ENCODE results near the gene ABHD13. TPM values are rescaled to one million over a fixed set of nuclear protein-coding genes. Genes with fewer than 3 reads are reported as not detected.

ABHD13 gene
- total and polyA plus RNA-seq, 7 experiments from 2014 or later, result 7.9 to 19.8 (median 11.6) TPM

DNA sequence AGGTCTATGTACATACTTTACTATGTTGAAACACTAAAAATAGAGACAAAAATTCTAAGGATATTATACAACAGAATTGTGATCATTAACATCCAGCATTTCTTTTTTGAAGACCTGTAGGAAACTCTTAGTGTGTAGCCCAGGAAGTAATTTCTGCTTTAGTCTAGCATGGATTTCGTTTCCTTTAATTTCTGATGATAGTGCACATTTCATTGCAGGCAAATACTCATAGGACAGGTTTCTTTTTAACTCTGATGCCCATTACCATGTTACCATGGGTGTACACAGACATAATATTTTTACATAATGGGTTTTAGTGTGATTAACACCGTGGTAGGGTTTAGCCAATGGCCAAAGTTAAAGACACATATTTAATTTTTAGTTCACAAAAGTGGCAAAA, 29.9 kb upstream of the ABHD13 start:
- Mint-ChIP-seq H3K27ac (no peak overlapping the region), H3K27me3 (peaks cover 9 to 19% (median 18%) of the 10 kb centered on the region in 5 donors), H3K4me1 (no peaks in the 10 kb centered on the region), H3K36me3 (no peaks in the 10 kb centered on the region), H3K9me3 (peaks cover 0 to 14% (median 4%) of the 10 kb centered on the region in 11 donors), H3K4me3 (no peak overlapping the region)
- ChIA-PET POLR2A (no interaction called here), CTCF (no interaction called here)
- Histone ChIP-seq H3K36me3 (ENCODE audit: control insufficient read depth in 2 of 3, insufficient read depth in 3 of 3, low read length in 3 of 3) (no peaks in the 10 kb centered on the region), H3K27ac (ENCODE audit: low read depth, low read length) (no peak overlapping the region), H3K9me3 (ENCODE audit: control insufficient read depth in 2 of 3, low read length in 3 of 3) (no peaks in the 10 kb centered on the region), H3K4me1 (ENCODE audit: control insufficient read depth in 2 of 2, insufficient read depth in 2 of 2, low read length in 2 of 2) (no peaks in the 10 kb centered on the region), H3K4me3 (ENCODE audit: low read length) (no peak overlapping the region), H3K27me3 (ENCODE audit: control insufficient read depth in 2 of 2, insufficient read depth in 2 of 2, low read length in 2 of 2) (no peaks in the 10 kb centered on the region)
- intact Hi-C loops (cut with micrococcal nuclease), result no loop called here
- ATAC-seq (no peak), DNase-seq (no peak)

DNA sequence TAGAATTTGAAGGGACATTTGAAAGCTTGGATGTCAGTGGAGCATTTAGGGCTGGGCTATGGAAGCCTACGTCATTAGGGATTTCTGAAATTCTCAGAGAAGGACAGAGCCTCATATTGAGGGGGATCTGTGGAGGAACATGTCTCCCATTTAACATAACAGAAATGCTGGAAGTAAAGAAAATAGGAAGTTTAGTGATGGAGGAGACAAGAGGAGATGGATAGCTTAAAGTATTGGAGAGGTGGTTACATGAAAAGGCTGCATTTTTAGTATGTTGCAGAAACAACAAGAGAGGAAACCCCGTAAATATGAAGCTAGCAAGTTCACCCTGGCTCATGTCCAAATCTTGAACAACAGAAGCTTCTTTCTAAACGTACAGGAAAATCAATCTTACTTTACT, 27.3 kb upstream of the ABHD13 start:
- ChIA-PET POLR2A (no interaction called here), CTCF (interaction anchor here (0.6 kb wide), 1 partner anchor 133 kb away, joined by 3 read pairs; no protein-coding TSS in a partner anchor)
- Mint-ChIP-seq H3K36me3 (peaks cover 0 to 5% (median 0%) of the 10 kb centered on the region in 5 donors), H3K9me3 (peaks cover 0 to 36% (median 10%) of the 10 kb centered on the region in 11 donors), H3K27me3 (peaks cover 3 to 18% (median 14%) of the 10 kb centered on the region in 5 donors), H3K4me1 (no peaks in the 10 kb centered on the region), H3K27ac (no peak overlapping the region), H3K4me3 (no peak overlapping the region)
- intact Hi-C loops (cut with micrococcal nuclease), result no loop called here
- no peaks in the 10 kb centered on the region for H3K4me1 ChIP-seq (ENCODE audit: control insufficient read depth in 2 of 2, insufficient read depth in 2 of 2, low read length in 2 of 2)
- no peak overlapping the region for H3K27ac ChIP-seq (ENCODE audit: low read depth, low read length)
- no peaks in the 10 kb centered on the region for H3K36me3 ChIP-seq (ENCODE audit: control insufficient read depth in 2 of 3, insufficient read depth in 3 of 3, low read length in 3 of 3)
- no peak overlapping the region for H3K4me3 ChIP-seq (ENCODE audit: low read length)
- ATAC-seq (no peak), DNase-seq (no peak)
- peaks cover 0 to 17% (median 0%) of the 10 kb centered on the region in 3 experiments for H3K9me3 ChIP-seq (ENCODE audit: control insufficient read depth in 2 of 3, low read length in 3 of 3)
- no peaks in the 10 kb centered on the region for H3K27me3 ChIP-seq (ENCODE audit: control insufficient read depth in 2 of 2, insufficient read depth in 2 of 2, low read length in 2 of 2)

DNA sequence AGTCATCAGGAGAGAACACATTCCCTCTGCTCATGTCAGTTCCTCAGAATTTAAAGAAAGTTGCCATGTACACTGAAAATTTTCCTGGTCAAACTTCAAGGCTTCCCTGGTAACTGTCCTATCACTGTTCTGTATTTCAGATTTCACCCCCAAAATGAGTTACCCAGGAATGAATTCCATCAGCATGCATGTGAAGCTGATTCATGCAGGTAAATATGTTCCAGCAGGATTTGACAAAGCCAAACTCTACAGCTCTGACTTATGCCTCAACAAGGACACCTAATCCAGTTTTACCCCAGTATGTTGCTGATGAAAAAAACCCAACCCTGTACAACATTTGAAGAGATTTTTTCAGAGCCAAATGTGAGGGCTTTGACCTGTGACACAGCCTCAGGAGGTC, 24.4 kb upstream of the ABHD13 start:
- DNase-seq (no peak), ATAC-seq (no peak)
- Histone ChIP-seq H3K4me1 (ENCODE audit: control insufficient read depth in 2 of 2, insufficient read depth in 2 of 2, low read length in 2 of 2) (no peaks in the 10 kb centered on the region), H3K36me3 (ENCODE audit: control insufficient read depth in 2 of 3, insufficient read depth in 3 of 3, low read length in 3 of 3) (no peaks in the 10 kb centered on the region), H3K27ac (ENCODE audit: low read depth, low read length) (no peak overlapping the region), H3K4me3 (ENCODE audit: low read length) (no peak overlapping the region), H3K9me3 (ENCODE audit: control insufficient read depth in 2 of 3, low read length in 3 of 3) (peaks cover 0 to 19% (median 0%) of the 10 kb centered on the region in 3 experiments), H3K27me3 (ENCODE audit: control insufficient read depth in 2 of 2, insufficient read depth in 2 of 2, low read length in 2 of 2) (no peaks in the 10 kb centered on the region)
- CTCF ChIA-PET, result no interaction called here
- H3K4me3 Mint-ChIP-seq, result no peak overlapping the region
- POLR2A ChIA-PET, result no interaction called here
- H3K4me1 Mint-ChIP-seq, result peaks cover 0 to under 1% (median 0%) of the 10 kb centered on the region in 7 donors
- no peak overlapping the region for H3K27ac Mint-ChIP-seq
- H3K36me3 Mint-ChIP-seq, result peaks cover 0 to 5% (median 0%) of the 10 kb centered on the region in 5 donors
- intact Hi-C loops (cut with micrococcal nuclease), result no loop called here
- H3K27me3 Mint-ChIP-seq, result peaks cover 10 to 31% (median 14%) of the 10 kb centered on the region in 5 donors
- H3K9me3 Mint-ChIP-seq, result peaks cover 0 to 44% (median 12%) of the 10 kb centered on the region in 11 donors

DNA sequence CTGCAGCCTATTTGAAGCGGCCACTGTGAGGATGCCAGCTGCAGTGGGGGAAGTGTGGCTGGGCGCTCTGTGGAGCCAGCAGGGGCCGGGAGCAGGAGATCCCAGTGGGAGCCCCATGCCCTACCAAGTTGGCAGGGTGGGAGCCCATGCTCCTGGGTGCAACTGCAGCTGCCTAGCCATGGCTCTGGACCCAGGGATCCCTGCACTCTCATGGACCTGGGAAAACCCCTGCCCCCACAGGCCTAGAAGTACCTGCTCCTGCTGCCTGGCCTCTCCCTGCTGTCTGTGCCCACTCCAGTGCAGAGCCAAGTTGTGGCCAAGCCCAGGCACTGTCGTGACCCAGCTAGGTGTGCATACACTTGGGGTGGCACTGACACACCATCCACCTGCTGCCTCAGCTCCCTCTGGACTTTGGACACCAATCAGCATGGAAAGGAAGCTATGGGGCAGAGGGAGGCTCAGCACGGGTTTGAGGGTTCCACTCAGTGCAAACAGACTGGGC, 23.7 kb upstream of the ABHD13 start:
- POLR2A ChIA-PET, result no interaction called here

DNA sequence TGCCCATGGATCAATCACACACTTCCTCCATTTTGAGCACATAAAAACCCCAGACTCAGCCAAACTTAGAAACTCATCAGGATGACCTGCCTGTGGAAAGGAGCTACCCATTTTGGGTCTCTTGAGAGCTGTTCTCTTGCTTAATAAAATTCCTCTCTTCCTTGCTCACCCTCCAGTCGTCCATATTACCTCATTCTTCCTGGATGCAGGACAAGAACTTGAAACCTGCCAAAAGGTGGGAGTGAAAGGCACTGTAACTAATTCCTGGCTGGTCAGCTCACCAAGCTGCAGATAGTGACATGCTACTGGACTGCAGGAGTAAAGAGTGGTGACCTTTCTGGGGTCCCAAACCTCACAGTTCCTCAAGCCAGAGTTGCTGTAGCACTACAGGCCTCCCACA, 23.0 kb upstream of the ABHD13 start:
- intact Hi-C loops (cut with micrococcal nuclease), result no loop called here
- H3K27ac ChIP-seq (ENCODE audit: low read depth, low read length), result no peak overlapping the region
- no peaks in the 10 kb centered on the region for H3K4me1 ChIP-seq (ENCODE audit: control insufficient read depth in 2 of 2, insufficient read depth in 2 of 2, low read length in 2 of 2)
- H3K9me3 ChIP-seq (ENCODE audit: control insufficient read depth in 2 of 3, low read length in 3 of 3), result peaks cover 0 to 19% (median 0%) of the 10 kb centered on the region in 3 experiments
- no peak overlapping the region for H3K4me3 ChIP-seq (ENCODE audit: low read length)
- Mint-ChIP-seq H3K4me1 (peaks cover 0 to 1% (median 0%) of the 10 kb centered on the region in 7 donors), H3K9me3 (peaks cover 0 to 44% (median 13%) of the 10 kb centered on the region in 11 donors), H3K36me3 (peaks cover 0 to 5% (median 4%) of the 10 kb centered on the region in 5 donors), H3K27me3 (peaks cover 10 to 34% (median 17%) of the 10 kb centered on the region in 5 donors), H3K4me3 (no peak overlapping the region), H3K27ac (no peak overlapping the region)
- H3K36me3 ChIP-seq (ENCODE audit: control insufficient read depth in 2 of 3, insufficient read depth in 3 of 3, low read length in 3 of 3), result no peaks in the 10 kb centered on the region
- ATAC-seq (no peak), DNase-seq (no peak)
- no peaks in the 10 kb centered on the region for H3K27me3 ChIP-seq (ENCODE audit: control insufficient read depth in 2 of 2, insufficient read depth in 2 of 2, low read length in 2 of 2)
- POLR2A ChIA-PET, result no interaction called here
- CTCF ChIA-PET, result interaction anchor here (0.6 kb wide), 1 partner anchor 47 kb away, joined by 3 read pairs; no protein-coding TSS in a partner anchor

More for the DNA sequence above, 23.7 kb upstream of the ABHD13 start:
- DNase-seq (no peak), ATAC-seq (no peak)
- no peaks in the 10 kb centered on the region for H3K27me3 ChIP-seq (ENCODE audit: control insufficient read depth in 2 of 2, insufficient read depth in 2 of 2, low read length in 2 of 2)
- H3K4me1 ChIP-seq (ENCODE audit: control insufficient read depth in 2 of 2, insufficient read depth in 2 of 2, low read length in 2 of 2), result no peaks in the 10 kb centered on the region
- Mint-ChIP-seq H3K9me3 (peaks cover 0 to 44% (median 12%) of the 10 kb centered on the region in 11 donors), H3K4me3 (no peak overlapping the region), H3K4me1 (peaks cover 0 to 1% (median 0%) of the 10 kb centered on the region in 7 donors), H3K27me3 (peaks cover 10 to 29% (median 14%) of the 10 kb centered on the region in 5 donors), H3K27ac (no peak overlapping the region), H3K36me3 (peaks cover 0 to 5% (median under 1%) of the 10 kb centered on the region in 5 donors)
- CTCF ChIA-PET, result no interaction called here
- H3K27ac ChIP-seq (ENCODE audit: low read depth, low read length), result no peak overlapping the region
- peaks cover 0 to 19% (median 0%) of the 10 kb centered on the region in 3 experiments for H3K9me3 ChIP-seq (ENCODE audit: control insufficient read depth in 2 of 3, low read length in 3 of 3)
- no peak overlapping the region for H3K4me3 ChIP-seq (ENCODE audit: low read length)
- no peaks in the 10 kb centered on the region for H3K36me3 ChIP-seq (ENCODE audit: control insufficient read depth in 2 of 3, insufficient read depth in 3 of 3, low read length in 3 of 3)
- intact Hi-C loops (cut with micrococcal nuclease), result no loop called here

DNA sequence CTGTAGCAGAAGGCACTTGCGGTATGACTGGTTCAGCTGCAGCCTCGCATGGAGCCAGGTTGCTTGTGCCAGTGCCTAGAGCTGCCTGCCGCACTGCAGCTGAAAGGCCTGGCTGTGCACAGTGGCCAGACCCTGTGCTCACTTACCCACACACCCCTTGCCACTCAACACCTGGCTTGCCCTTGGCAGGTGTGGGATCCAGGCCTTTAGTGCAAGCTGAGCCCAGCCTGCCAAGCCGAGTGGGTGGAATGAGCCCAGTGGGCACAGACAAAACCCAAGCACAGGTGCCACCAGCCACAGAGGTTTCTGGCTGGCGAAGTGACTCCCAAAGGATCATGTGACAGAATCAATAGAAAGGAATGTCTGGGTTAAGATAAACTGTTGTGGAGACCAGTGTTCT, 22.3 kb upstream of the ABHD13 start:
- DNase-seq (no peak), ATAC-seq (no peak)
- Histone ChIP-seq H3K36me3 (ENCODE audit: control insufficient read depth in 2 of 3, insufficient read depth in 3 of 3, low read length in 3 of 3) (no peaks in the 10 kb centered on the region), H3K27me3 (ENCODE audit: control insufficient read depth in 2 of 2, insufficient read depth in 2 of 2, low read length in 2 of 2) (no peaks in the 10 kb centered on the region), H3K4me1 (ENCODE audit: control insufficient read depth in 2 of 2, insufficient read depth in 2 of 2, low read length in 2 of 2) (no peaks in the 10 kb centered on the region), H3K4me3 (ENCODE audit: low read length) (no peak overlapping the region), H3K27ac (ENCODE audit: low read depth, low read length) (no peak overlapping the region), H3K9me3 (ENCODE audit: control insufficient read depth in 2 of 3, low read length in 3 of 3) (peaks cover 0 to 19% (median 0%) of the 10 kb centered on the region in 3 experiments)
- ChIA-PET POLR2A (no interaction called here), CTCF (no interaction called here)
- intact Hi-C loops (cut with micrococcal nuclease), result no loop called here
- H3K27ac Mint-ChIP-seq, result no peak overlapping the region
- H3K9me3 Mint-ChIP-seq, result peaks cover 0 to 38% (median 13%) of the 10 kb centered on the region in 11 donors
- H3K4me1 Mint-ChIP-seq, result peaks cover 0 to 1% (median 0%) of the 10 kb centered on the region in 7 donors
- no peak overlapping the region for H3K4me3 Mint-ChIP-seq
- H3K27me3 Mint-ChIP-seq, result peaks cover 8 to 27% (median 14%) of the 10 kb centered on the region in 5 donors
- H3K36me3 Mint-ChIP-seq, result peaks cover 0 to 5% (median 4%) of the 10 kb centered on the region in 5 donors
